Gastroesophageal sphincter (tissue), 3 donors: Measurements from ENCODE around the gene AREL1.

ENCODE experiments used
- CTCF ChIP-seq, 4 experiments: fragments of 200-600 bp in 2 of 4; fragments of 450-650 bp in 2 of 4; sonication (generic) in 1 of 4; IDR thresholded peaks; one replicate each; pipeline ENCODE4 v1.5.1; 2017 to 2019; ENCODE audit warnings: antibody characterized with exemption in 4 of 4, mild to moderate bottlenecking in 2 of 4, moderate library complexity in 2 of 4
- POLR2AphosphoS5 ChIP-seq: sonication (generic); formaldehyde crosslinking; IDR thresholded peaks from one replicate; pipeline ENCODE4 v1.6.1; 2017; ENCODE audit warnings: antibody characterized with exemption

- TF ChIP-seq POLR2AphosphoS5, result no peak
- TF ChIP-seq CTCF (IDR thresholded peaks at IDR 0.05), result no peak
These were observed 20.3 kb upstream of the AREL1 start for GRCh38 chr14:74733221-74733620.
